Measurements from ENCODE around the gene VMAC. TPM values are rescaled to one million over a fixed set of nuclear protein-coding genes. Genes with fewer than 3 reads are reported as not detected.

The VMAC gene
- total and polyA plus RNA-seq, 2 of the 13 experiments (the other 11 are each of a cell fraction or from before 2014, with no cell fraction given), result 2.4 TPM

DNA sequence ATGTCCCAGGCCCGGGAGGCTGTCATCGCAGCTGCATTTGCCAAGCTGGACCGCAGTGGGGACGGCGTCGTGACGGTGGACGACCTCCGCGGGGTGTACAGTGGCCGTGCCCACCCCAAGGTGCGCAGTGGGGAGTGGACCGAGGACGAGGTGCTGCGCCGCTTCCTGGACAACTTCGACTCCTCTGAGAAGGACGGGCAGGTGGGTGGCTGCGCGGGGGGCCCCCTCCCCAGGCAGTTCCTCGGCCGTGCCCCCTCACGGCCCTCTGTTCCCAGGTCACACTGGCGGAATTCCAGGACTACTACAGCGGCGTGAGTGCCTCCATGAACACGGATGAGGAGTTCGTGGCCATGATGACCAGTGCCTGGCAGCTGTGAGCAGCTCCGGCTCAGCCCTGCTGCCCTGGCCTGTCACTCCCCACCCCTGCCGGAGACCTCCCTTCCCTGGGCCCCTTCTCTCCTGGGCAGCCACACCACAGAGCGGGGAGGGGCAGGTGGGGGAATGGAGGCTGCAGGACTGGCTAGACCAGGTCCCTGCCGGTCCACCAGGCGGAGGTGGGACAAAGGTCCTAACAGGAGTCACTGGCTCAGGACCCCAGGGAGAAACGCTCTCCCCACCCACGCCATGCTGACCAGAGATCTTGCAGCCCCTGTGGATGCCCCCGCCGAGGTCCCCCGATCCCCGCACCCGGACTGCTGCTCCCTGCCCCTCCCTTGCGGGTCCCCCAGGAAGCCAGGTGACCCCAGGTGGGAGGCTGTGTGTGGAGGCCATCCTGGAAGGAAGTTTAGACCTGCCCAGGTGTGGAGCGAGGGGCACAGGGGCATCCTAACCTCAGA is 10.5 kb downstream of the VMAC start:
- peak; percentile 30 for ATAC-seq
- Histone ChIP-seq H3K9me3 (ENCODE audit: low read length) (no peaks in the 10 kb centered on the region), H4K20me1 (ENCODE audit: insufficient read depth, low read length) (no peaks in the 10 kb centered on the region), H3K27me3 (ENCODE audit: control insufficient read depth in 1 of 2, insufficient read depth in 2 of 2, low read length in 2 of 2) (no peaks in the 10 kb centered on the region), H3K27ac (ENCODE audit: extremely low read length, insufficient read depth, low read length) (no peak overlapping the region), H3K4me1 (ENCODE audit: insufficient read depth, low read length) (peaks cover 55% of the 10 kb centered on the region), H3K36me3 (replicated peaks in 1 of 2; ENCODE audit: control insufficient read depth in 1 of 2, insufficient read depth in 2 of 2, low read length in 2 of 2) (peaks cover 24 to 37% of the 10 kb centered on the region in 2 experiments; a peak in 4 of 5 replicates), H3K4me2 (ENCODE audit: low read depth, low read length) (no peak overlapping the region), H3K4me3 (replicated peaks in 1 of 3; ENCODE audit: insufficient read depth in 1 of 3, low read depth in 2 of 3, low read length in 3 of 3) (no peak overlapping the region), H2AFZ (ENCODE audit: low read length) (no peak overlapping the region), H3K79me2 (ENCODE audit: insufficient read depth, low read length) (no peaks in the 10 kb centered on the region), H3K9ac (ENCODE audit: insufficient read depth, low read depth, low read length) (no peak overlapping the region)
- CTCF ChIA-PET (ENCODE audit: low intra/inter-chr PET ratio, low total read pairs), result no interaction called here
- no TSS peak for BruUV-seq (replicated peaks)
- intact Hi-C loops (cut with micrococcal nuclease; ENCODE audit: unreplicated experiment) (no loop called here), in situ Hi-C loops (cut with HindIII; ENCODE audit: extremely low pct_ligation_motif_present, low pct_unique_long_range_greater_than_20kb) (loop anchor here (5.0 kb wide), 1 partner anchor 37 kb away; no protein-coding TSS in a partner anchor)
- WGBS (ENCODE audit: low lambda C conversion rate), result 86% methylated on average over 27 of the region's 42 CpGs
- no peak for DNase-seq (ENCODE audit: low spot score)
- no peak for FAIRE-seq
- POLR2A ChIA-PET, result interaction anchor here (1.0 to 2.7 kb wide), 3 partner anchors 11 to 111 kb away, joined by 3 to 13 read pairs (median 3); partner anchors contain the start of genes NDUFA11 and VMAC
- TF ChIP-seq ZZZ3 (CRISPR knock-in tag; IDR thresholded peaks at IDR 0.05; ENCODE audit: borderline replicate concordance), result no peak
- no peak for TF ChIP-seq ZBTB49 (CRISPR knock-in tag; IDR thresholded peaks at IDR 0.05; ENCODE audit: borderline replicate concordance)
- TF ChIP-seq, protein P1, sequence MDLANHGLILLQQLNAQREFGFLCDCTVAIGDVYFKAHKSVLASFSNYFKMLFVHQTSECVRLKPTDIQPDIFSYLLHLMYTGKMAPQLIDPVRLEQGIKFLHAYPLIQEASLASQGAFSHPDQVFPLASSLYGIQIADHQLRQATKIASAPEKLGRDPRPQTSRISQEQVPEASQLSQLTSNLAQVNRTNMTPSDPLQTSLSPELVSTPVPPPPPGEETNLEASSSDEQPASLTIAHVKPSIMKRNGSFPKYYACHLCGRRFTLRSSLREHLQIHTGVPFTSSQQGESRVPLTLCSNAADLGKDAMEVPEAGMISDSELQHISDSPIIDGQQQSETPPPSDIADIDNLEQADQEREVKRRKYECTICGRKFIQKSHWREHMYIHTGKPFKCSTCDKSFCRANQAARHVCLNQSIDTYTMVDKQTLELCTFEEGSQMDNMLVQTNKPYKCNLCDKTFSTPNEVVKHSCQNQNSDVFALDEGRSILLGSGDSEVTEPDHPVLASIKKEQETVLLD (CRISPR knock-in tag; IDR thresholded peaks at IDR 0.05; ENCODE audit: low read depth), result no peak
- no peak for TF ChIP-seq MLX (CRISPR knock-in tag; IDR thresholded peaks at IDR 0.05)
- TF ChIP-seq BRD4 (CRISPR knock-in tag; IDR thresholded peaks at IDR 0.05), result no peak
- TF ChIP-seq KLF9 (CRISPR knock-in tag; IDR thresholded peaks at IDR 0.05; ENCODE audit: low read depth), result no peak
- no peak for TF ChIP-seq JUND (CRISPR knock-in tag; IDR thresholded peaks at IDR 0.05)
- TF ChIP-seq ZNF382 (CRISPR knock-in tag; IDR thresholded peaks at IDR 0.05; ENCODE audit: borderline replicate concordance), result no peak
- TF ChIP-seq GPN1 (CRISPR knock-in tag; IDR thresholded peaks at IDR 0.05; ENCODE audit: borderline replicate concordance), result no peak
- peak; percentile 84 for TF ChIP-seq AGO2 (optimal IDR thresholded peaks at IDR 0.05; ENCODE audit: low read depth, low read length)
- no peak for TF ChIP-seq MED8 (CRISPR knock-in tag; IDR thresholded peaks at IDR 0.05; ENCODE audit: insufficient replicate concordance)
- no peak for TF ChIP-seq SOX13 (IDR thresholded peaks at IDR 0.05)
- no peak for TF ChIP-seq SOX13 (CRISPR knock-in tag; conservative IDR thresholded peaks at IDR 0.05 in 1 of 2, IDR thresholded peaks at IDR 0.05 in 1 of 2)
- TF ChIP-seq ZKSCAN1 (IDR thresholded peaks at IDR 0.05; ENCODE audit: low read length), result no peak
- peak; percentile 90 for TF ChIP-seq ZSCAN25 (CRISPR knock-in tag; IDR thresholded peaks at IDR 0.05)
- no peak for TF ChIP-seq ZNF251 (CRISPR knock-in tag; IDR thresholded peaks at IDR 0.05)
- no peak for TF ChIP-seq FOXA1 (IDR thresholded peaks at IDR 0.05)
- no peak for TF ChIP-seq FOXA1 (CRISPR knock-in tag; IDR thresholded peaks at IDR 0.05)
